IMR-90 (cell line): ENCODE data around the gene OR51B6.

Source experiments
- BHLHE40 ChIP-seq: fragments of 150-350 bp; IDR thresholded peaks from 2 replicates; pipeline ENCODE4 v1.6.1; 2016; ENCODE audit warnings: mild to moderate bottlenecking, low read depth, low read length
- CEBPB ChIP-seq: IDR thresholded peaks from 2 replicates; pipeline ENCODE4 v1.6.1; 2012; ENCODE audit warnings: low read depth, low read length, improper control_type of control experiment
- CHD1 ChIP-seq: IDR thresholded peaks from 2 replicates; pipeline ENCODE4 v1.6.1; 2012; ENCODE audit warnings: low read depth, low read length, improper control_type of control experiment
- MAFK ChIP-seq: IDR thresholded peaks from 2 replicates; pipeline ENCODE4 v1.6.1; 2012; ENCODE audit warnings: low read depth, low read length, improper control_type of control experiment
- MXI1 ChIP-seq: IDR thresholded peaks from 2 replicates; pipeline ENCODE4 v1.6.1; 2012; ENCODE audit warnings: low read depth, mild to moderate bottlenecking, low read length, moderate library complexity, borderline replicate concordance
- NFE2L2 ChIP-seq: fragments of 150-350 bp; IDR thresholded peaks from 2 replicates; pipeline ENCODE4 v1.6.1; 2016; ENCODE audit warnings: low read depth, mild to moderate bottlenecking, low read length
- POLR2A ChIP-seq: IDR thresholded peaks from 2 replicates; pipeline ENCODE4 v1.6.1; 2012; ENCODE audit warnings: mild to moderate bottlenecking, low read depth, low read length
- RAD21 ChIP-seq: IDR thresholded peaks from 2 replicates; pipeline ENCODE4 v1.6.1; 2012; ENCODE audit warnings: low read length, improper control_type of control experiment
- RCOR1 ChIP-seq: IDR thresholded peaks from 2 replicates; pipeline ENCODE4 v1.6.1; 2012; ENCODE audit warnings: mild to moderate bottlenecking, low read length, improper control_type of control experiment; ENCODE audit not compliant: insufficient replicate concordance
- RFX5 ChIP-seq: IDR thresholded peaks from 2 replicates; pipeline ENCODE4 v1.8.0; 2012; ENCODE audit warnings: low read depth, mild to moderate bottlenecking, low read length, moderate library complexity
- SMC3 ChIP-seq: fragments of 150-350 bp; IDR thresholded peaks from 2 replicates; pipeline ENCODE4 v1.6.1; 2016; ENCODE audit warnings: low read depth, mild to moderate bottlenecking, antibody characterized with exemption, low read length, moderate library complexity
- TF ChIP-seq, protein P1 (sequence below): conservative IDR thresholded peaks from 2 replicates; pipeline ENCODE4 v1.5.1; 2012; ENCODE audit warnings: mild to moderate bottlenecking, low read depth, low read length, improper control_type of control experiment
- TF ChIP-seq, protein P2 (sequence below): fragments of 150-350 bp; IDR thresholded peaks from 2 replicates; pipeline ENCODE4 v1.6.1; 2017; ENCODE audit warnings: mild to moderate bottlenecking, antibody characterized with exemption, low read length, low read depth

DNA sequence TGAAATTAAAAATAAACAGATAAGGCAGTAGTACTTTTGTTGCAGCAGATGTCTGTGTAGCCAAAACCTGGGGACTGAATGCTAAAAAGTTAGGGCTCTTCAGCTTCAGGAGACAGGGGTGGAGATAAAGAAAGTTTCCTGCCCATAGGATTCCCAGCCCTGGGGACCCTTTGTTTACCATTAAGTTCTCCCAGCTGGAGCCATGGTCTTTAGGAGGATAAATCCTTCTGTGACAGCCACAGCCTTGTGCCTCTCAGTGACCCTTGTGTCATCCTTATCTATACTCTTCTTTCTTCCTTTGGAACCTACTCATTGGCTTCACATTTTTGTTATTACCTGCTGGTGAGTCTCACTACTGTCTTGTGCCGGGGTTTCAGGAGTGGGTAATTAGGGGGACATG lies 32.3 kb downstream of the OR51B6 start, which contains the start of gene OR51M1:
- TF ChIP-seq, protein P1, sequence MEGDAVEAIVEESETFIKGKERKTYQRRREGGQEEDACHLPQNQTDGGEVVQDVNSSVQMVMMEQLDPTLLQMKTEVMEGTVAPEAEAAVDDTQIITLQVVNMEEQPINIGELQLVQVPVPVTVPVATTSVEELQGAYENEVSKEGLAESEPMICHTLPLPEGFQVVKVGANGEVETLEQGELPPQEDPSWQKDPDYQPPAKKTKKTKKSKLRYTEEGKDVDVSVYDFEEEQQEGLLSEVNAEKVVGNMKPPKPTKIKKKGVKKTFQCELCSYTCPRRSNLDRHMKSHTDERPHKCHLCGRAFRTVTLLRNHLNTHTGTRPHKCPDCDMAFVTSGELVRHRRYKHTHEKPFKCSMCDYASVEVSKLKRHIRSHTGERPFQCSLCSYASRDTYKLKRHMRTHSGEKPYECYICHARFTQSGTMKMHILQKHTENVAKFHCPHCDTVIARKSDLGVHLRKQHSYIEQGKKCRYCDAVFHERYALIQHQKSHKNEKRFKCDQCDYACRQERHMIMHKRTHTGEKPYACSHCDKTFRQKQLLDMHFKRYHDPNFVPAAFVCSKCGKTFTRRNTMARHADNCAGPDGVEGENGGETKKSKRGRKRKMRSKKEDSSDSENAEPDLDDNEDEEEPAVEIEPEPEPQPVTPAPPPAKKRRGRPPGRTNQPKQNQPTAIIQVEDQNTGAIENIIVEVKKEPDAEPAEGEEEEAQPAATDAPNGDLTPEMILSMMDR = no peak
- TF ChIP-seq POLR2A (no peak), MAFK (no peak), MXI1 (no peak), RCOR1 (no peak), SMC3 (no peak), CEBPB (no peak), RAD21 (no peak), NFE2L2 (no peak), BHLHE40 (no peak), RFX5 (no peak), CHD1 (no peak)
- TF ChIP-seq, protein P2, sequence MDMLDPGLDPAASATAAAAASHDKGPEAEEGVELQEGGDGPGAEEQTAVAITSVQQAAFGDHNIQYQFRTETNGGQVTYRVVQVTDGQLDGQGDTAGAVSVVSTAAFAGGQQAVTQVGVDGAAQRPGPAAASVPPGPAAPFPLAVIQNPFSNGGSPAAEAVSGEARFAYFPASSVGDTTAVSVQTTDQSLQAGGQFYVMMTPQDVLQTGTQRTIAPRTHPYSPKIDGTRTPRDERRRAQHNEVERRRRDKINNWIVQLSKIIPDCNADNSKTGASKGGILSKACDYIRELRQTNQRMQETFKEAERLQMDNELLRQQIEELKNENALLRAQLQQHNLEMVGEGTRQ = no peak
